Measurements from ENCODE around the gene ENO3.
A peak's percentile ranks its signal among the peaks of the same experiment; 100 is the strongest.

Gene ENO3

GRCh38 chr17:4951486-4951885, 567 bp downstream of the ENO3 start:
- DNase-seq: no peak

- no peak for DNase-seq
These were observed 2.6 kb downstream of the ENO3 start for GRCh38 chr17:4953451-4953961.

- no peak for DNase-seq
These were observed 4.2 kb downstream of the ENO3 start for GRCh38 chr17:4955091-4955490.

- DNase-seq: no peak
These were observed 5.7 kb downstream of the ENO3 start for GRCh38 chr17:4956493-4957061.

- no peak for DNase-seq
These were observed 7.2 kb downstream of the ENO3 start for GRCh38 chr17:4958102-4958501.

- no peak for DNase-seq
These were observed 8.5 kb downstream of the ENO3 start for GRCh38 chr17:4959261-4959965.

- no peak for DNase-seq
These were observed 9.5 kb downstream of the ENO3 start for GRCh38 chr17:4960279-4960922.

- no peak for DNase-seq
These were observed 14.5 kb downstream of the ENO3 start for GRCh38 chr17:4965311-4965986.

- DNase-seq: peak; percentile 95
These were observed 16.1 kb downstream of the ENO3 start for GRCh38 chr17:4966844-4967538.

- peak; percentile 90 for DNase-seq
These were observed 16.9 kb downstream of the ENO3 start, which contains the start of gene SPAG7 for GRCh38 chr17:4967539-4968485. TSS of gene SPAG7 (minus strand) at chr17:4967817. CDS start at chr17:4967804, 13 bp downstream.

- peak; percentile 11 for DNase-seq
These were observed 17.6 kb downstream of the ENO3 start for GRCh38 chr17:4968486-4969046.

- no peak for DNase-seq
These were observed 18.2 kb downstream of the ENO3 start for GRCh38 chr17:4969047-4969550.

GRCh38 chr17:4969551-4970173, 18.7 kb downstream of the ENO3 start:
- peak; percentile 7 for DNase-seq

- no peak for DNase-seq
These were observed 19.4 kb downstream of the ENO3 start for GRCh38 chr17:4970273-4970672.

GRCh38 chr17:4971826-4972225, 20.9 kb downstream of the ENO3 start:
- DNase-seq: no peak

GRCh38 chr17:4972322-4972721, 21.4 kb downstream of the ENO3 start:
- DNase-seq: no peak

GRCh38 chr17:4972752-4973151, 21.8 kb downstream of the ENO3 start:
- DNase-seq: no peak

GRCh38 chr17:4973256-4974114, 22.6 kb downstream of the ENO3 start:
- DNase-seq: no peak

- no peak for DNase-seq
These were observed 23.3 kb downstream of the ENO3 start for GRCh38 chr17:4974115-4974670.

All from NCI-H510A (cell line).